Ovary (tissue), 3 donors: ENCODE measurements around the gene BLOC1S1.

ENCODE experiments used
- EP300 ChIP-seq: sonication (generic); formaldehyde crosslinking; IDR thresholded peaks from one replicate; pipeline ENCODE4 v1.6.1; 2017; ENCODE audit warnings: antibody characterized with exemption
- POLR2A ChIP-seq: fragments of 450-650 bp; IDR thresholded peaks from one replicate; pipeline ENCODE4 v1.6.1; 2017; ENCODE audit warnings: antibody characterized with exemption, mild to moderate bottlenecking, moderate library complexity
- TF ChIP-seq, protein P1 (sequence below), 3 donors: fragments of 450-650 bp in 2 of 3; fragments of 200-600 bp in 1 of 3; IDR thresholded peaks; one replicate each; pipeline versions ENCODE4 v1.5.1 to v1.8.0; 2016 to 2022; ENCODE audit warnings: antibody characterized with exemption in 3 of 3, mild to moderate bottlenecking in 1 of 3
- donor health status: DM: no; HTN: no; CAD: no.

DNA sequence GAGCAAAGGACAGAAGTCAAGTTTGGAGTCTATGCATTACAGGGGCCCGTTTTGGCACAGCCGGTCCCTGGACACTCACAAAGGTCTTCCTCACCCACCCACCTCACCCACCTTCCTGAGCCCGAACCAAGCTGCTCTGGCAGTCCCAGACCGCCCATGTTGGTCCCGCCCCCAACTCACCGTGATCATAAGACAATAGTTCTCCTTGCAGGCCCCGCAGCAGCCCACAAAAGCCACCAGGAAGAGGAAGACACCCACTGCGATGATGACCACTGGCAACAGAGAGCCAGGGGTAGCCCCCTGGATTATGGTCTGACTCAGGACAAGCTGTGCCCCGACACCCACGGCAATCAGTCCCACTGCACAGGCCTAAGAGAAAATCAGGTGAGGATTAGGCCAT is 11.1 kb downstream of the BLOC1S1 start:
- TF ChIP-seq, protein P1, sequence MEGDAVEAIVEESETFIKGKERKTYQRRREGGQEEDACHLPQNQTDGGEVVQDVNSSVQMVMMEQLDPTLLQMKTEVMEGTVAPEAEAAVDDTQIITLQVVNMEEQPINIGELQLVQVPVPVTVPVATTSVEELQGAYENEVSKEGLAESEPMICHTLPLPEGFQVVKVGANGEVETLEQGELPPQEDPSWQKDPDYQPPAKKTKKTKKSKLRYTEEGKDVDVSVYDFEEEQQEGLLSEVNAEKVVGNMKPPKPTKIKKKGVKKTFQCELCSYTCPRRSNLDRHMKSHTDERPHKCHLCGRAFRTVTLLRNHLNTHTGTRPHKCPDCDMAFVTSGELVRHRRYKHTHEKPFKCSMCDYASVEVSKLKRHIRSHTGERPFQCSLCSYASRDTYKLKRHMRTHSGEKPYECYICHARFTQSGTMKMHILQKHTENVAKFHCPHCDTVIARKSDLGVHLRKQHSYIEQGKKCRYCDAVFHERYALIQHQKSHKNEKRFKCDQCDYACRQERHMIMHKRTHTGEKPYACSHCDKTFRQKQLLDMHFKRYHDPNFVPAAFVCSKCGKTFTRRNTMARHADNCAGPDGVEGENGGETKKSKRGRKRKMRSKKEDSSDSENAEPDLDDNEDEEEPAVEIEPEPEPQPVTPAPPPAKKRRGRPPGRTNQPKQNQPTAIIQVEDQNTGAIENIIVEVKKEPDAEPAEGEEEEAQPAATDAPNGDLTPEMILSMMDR (IDR thresholded peaks at IDR 0.05) = no peak
- TF ChIP-seq POLR2A (no peak), EP300 (no peak)
